GM18499 (cell line): Measurements from ENCODE around the gene CACNA2D1.

Experiments
- ATAC-seq: cut with Tn5 transposase; IDR thresholded peaks from one replicate; pipeline ENCODE4 v1.9.1; 2021; ENCODE audit warnings: moderate number of reproducible peaks; ENCODE audit not compliant: insufficient read depth, unreplicated experiment

The CACNA2D1 gene

DNA sequence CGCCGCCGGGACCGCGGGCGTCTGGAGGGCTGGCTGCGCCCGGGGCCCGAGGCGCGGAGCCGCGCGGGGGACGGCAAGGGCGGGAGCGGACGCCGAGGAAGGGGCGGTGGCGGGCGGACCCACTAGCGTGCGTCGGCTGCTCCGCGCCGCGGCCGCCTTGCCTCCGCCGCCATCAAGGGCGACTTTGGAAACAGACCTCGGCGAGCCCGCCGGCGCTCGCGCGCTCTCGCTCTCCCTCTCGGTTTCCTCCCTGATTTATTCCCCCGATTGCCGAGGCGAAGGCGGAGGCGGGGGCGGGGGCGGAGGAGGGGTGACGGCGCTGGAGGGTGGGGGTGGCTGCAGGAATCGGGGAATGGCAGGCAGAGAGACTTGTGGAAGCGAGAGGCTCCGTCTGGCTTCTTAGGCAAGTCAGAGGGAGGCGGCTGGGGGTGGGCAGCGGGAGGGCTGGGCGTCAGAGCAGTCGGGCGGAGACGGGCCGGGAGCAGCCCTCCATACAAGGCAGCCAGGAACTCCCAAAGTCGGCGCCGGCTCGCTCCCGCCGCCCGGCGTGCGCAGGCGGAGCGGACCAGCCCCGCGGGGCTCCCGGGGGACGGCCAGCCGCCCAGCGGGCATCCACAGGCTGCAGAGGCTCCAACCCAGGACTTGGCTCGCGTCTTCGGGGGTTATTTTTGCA is at the start of gene CACNA2D1:
Gene CACNA2D1, minus strand, starts transcription at position 231 of the 673 bp plus-strand sequence.
- ATAC-seq = no peak

DNA sequence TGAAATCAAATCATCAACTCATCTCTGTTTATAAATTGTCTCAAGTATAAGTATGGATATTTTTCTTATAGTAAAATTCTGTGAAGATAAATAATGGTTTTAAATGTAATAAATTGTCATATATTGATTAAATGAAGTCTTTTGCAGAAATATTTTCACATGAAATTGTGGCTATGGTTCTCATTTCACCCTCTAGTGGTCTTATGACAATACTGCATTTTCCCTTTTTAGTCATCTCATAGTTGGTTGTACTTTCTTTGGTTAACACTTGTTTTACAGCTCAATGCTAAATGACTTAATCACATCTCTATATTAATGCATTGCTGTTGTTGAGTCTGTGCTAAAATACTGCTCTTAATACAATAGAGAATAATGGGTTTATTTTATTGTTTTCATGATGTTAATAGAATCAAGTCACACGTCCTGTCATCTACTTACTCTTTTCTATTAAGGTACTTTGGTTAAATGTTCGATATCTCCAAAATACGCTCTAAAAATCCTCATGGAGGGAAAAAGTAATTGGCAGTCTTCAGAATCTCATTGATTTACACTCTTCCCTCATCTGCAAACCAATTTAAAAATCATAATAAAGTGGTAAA is 38.0 kb upstream of the CACNA2D1 start:
- no peak for ATAC-seq

GRCh38 chr7:82477733-82478515 is 34.3 kb upstream of the CACNA2D1 start:
- ATAC-seq = no peak

GRCh38 chr7:82472966-82473365 is 29.4 kb upstream of the CACNA2D1 start:
- no peak for ATAC-seq

- no peak for ATAC-seq
Measured at GRCh38 chr7:82471351-82472020, 27.9 kb upstream of the CACNA2D1 start.

DNA sequence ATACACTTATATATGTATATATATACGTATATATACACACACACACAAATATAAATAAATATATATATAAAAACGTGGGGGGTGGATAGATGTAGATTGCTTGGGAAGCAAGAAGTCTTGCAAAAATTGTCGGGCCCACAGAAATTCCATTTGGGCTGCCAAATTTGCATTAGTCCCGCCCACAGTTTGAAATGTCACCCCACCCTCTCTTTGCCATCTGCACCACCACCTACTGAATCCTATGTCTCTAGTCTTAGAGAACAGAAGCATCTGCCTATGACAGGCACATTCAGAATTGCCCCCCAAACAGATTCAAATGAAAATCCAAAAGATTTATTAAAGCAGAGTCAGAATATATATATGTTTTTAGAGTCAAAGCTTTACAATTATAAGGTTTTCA is 25.6 kb upstream of the CACNA2D1 start:
- no peak for ATAC-seq

GRCh38 chr7:82468435-82468834 is 24.9 kb upstream of the CACNA2D1 start:
- no peak for ATAC-seq

DNA sequence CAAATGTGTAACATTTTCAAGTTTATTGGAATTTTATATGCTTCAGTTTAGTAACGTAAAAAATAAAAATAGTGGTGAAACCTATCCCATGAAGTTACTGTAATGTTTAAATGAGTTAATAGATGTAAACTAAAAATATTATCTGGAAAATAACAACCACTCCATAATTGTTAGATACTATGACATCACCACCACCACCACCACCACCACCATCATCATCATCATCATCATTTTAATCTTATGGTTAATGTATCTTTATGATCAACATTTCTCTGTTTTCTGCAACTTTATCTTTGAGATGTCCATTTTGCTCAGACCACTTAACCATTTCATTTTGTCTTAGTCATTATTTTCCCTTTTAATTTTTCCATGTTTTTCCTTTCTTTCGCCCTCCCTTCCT is 23.4 kb upstream of the CACNA2D1 start:
- ATAC-seq = no peak

- no peak for ATAC-seq
Measured at GRCh38 chr7:82464372-82464771, 20.8 kb upstream of the CACNA2D1 start.

- ATAC-seq = no peak
Measured at GRCh38 chr7:82455295-82455694, 11.7 kb upstream of the CACNA2D1 start.

DNA sequence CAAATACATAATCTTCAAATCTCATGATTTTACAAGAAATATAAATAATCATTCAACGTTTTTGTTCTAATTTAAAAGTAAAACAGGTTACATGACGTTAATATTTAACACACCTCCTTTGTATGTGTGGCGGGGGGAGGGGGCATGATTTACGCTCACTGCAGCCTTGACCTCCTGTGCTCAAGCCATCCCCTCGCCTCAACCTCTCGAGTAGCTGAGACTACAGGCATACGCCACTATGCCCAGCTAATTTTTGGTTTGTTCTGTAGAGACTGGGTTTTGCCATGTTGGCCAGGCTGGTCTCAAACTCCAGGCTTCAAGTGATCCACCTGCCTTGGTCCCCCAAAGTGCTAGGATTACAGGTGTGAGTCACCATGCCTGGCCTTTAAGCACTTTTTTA is 7.2 kb upstream of the CACNA2D1 start:
- no peak for ATAC-seq

GRCh38 chr7:82449910-82450309 is 6.3 kb upstream of the CACNA2D1 start:
- no peak for ATAC-seq

- ATAC-seq = no peak
Measured at GRCh38 chr7:82446897-82447296, 3.3 kb upstream of the CACNA2D1 start.

DNA sequence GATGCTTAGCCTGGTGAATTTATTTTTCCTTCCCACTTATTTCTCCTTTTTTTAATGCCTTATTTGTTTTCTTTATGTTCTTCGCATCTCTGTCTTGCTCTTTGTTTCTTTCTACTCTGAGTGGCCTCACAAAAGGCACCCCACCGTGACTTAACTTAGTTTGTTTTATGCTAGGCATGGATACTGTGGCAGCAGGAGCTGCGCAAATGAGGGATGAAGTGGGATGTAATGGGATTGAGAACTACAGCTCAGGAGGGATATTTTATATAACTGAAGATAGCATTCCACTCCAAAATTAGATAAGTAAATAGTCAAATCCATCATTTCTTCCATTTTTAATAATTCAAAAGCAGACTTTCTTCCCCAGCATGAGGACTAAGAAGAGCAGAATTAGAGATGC is 1.7 kb upstream of the CACNA2D1 start:
- ATAC-seq = no peak

GRCh38 chr7:82444220-82444909 is 788 bp upstream of the CACNA2D1 start:
- ATAC-seq = no peak

DNA sequence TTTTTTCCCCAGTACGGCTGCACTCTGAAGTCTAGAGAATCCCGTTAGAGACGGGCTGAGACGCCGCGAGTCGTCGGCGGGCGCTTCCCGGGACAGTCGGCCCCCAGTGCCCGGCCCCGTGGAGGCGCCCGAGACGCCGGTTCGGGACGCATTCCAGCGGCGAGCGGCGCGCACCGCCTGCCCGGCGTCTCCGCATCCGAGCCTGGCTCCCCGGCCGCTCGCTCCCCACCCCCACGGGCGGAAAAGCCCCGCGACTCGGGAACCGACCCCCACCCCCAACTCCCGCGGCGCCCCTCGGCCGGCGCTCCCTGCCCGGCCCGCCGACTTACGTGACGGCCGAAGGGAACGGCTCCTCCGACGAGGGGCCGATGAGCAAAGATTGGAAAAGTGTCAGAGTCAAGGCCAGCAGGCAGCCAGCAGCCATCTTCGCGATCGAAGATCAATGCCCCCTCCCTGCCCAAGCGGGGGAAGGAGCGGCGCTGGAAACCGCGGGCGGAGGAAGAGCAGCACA is 486 bp downstream of the CACNA2D1 start:
- ATAC-seq = no peak

DNA sequence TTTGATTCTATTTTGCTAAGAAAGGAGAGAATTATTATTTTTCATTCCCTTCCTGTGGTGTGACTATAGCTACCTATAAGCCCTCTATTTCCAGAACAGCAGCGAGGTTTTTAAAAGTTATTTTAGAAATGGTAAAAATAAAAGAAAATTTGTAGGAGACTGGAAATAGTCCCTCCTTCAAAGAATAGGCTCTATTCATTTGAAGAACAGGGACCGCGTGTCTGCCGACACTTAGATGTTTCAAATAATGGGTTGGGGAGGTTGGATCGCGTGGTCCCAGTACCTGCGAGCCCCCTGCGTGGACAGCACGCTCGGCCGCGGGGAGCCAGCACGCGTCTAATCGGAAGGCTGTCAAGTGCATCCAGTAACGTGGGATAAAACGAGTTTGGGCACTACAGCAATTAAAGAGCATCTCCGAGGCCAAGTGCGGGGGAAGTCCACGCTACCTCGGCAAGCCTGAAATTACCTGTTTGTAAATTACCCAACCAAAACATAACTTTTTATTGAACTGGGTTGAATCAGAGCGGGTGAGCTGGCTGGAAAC is 1.0 kb downstream of the CACNA2D1 start:
- ATAC-seq = no peak

GRCh38 chr7:82441669-82442478 is 1.7 kb downstream of the CACNA2D1 start:
- no peak for ATAC-seq

GRCh38 chr7:82438521-82438920 is 5.1 kb downstream of the CACNA2D1 start:
- ATAC-seq = no peak
